Kidney (tissue), 14 donors: ENCODE results near the gene HBB. TPM values are rescaled to one million over a fixed set of nuclear protein-coding genes. Genes with fewer than 3 reads are reported as not detected.

ENCODE experiments used
- DNase-seq, 5 donors: peaks; one replicate each; pipeline ENCODE4 v3.0.0-alpha.2; 2013 to 2020
- FAIRE-seq: peaks from 2 replicates; lab custom pipeline; 2012; peaks lifted over from hg19 to GRCh38; lab: Jason Lieb, UNC
- H3K27ac ChIP-seq, 2 donors: one replicate each; pipeline ENCODE4 v1.7.0; 2013; ENCODE audit warnings: low read depth in 2 of 2, low read length in 2 of 2, inconsistent platforms in 1 of 2
- H3K27me3 ChIP-seq: one replicate; pipeline ENCODE4 v1.7.1; 2013; ENCODE audit warnings: low read length, inconsistent platforms; ENCODE audit not compliant: control insufficient read depth, insufficient read depth
- H3K36me3 ChIP-seq, 3 donors: one replicate each; pipeline versions ENCODE4 v1.7.0 to v1.7.1; 2013; ENCODE audit warnings: low read length in 3 of 3, control low read depth in 1 of 3, inconsistent platforms in 1 of 3; ENCODE audit not compliant: insufficient read depth in 3 of 3, control insufficient read depth in 2 of 3
- H3K4me1 ChIP-seq, 3 donors: one replicate each; pipeline versions ENCODE4 v1.7.0 to v1.7.1; 2013; ENCODE audit warnings: low read length in 3 of 3, inconsistent platforms in 1 of 3, low read depth in 1 of 3; ENCODE audit not compliant: control insufficient read depth in 2 of 3, insufficient read depth in 2 of 3
- H3K4me3 ChIP-seq, 3 donors: one replicate each; pipeline versions ENCODE4 v1.7.0 to v1.8.1; 2013; ENCODE audit warnings: low read length in 3 of 3, control low read depth in 1 of 3, inconsistent platforms in 1 of 3
- H3K9ac ChIP-seq, 3 donors: one replicate each; pipeline versions ENCODE4 v1.7.0 to v1.7.1; 2013; ENCODE audit warnings: low read length in 3 of 3, control low read depth in 1 of 3, inconsistent platforms in 1 of 3
- H3K9me3 ChIP-seq, 3 donors: one replicate each; pipeline versions ENCODE4 v1.7.0 to v1.7.1; 2013; ENCODE audit warnings: low read length in 3 of 3, control low read depth in 1 of 3, inconsistent platforms in 1 of 3; ENCODE audit not compliant: control insufficient read depth in 2 of 3, insufficient read depth in 1 of 3
- CTCF ChIP-seq: IDR thresholded peaks from 3 replicates; pipeline ENCODE4 v1.5.1; 2012; ENCODE audit warnings: mild to moderate bottlenecking, moderate library complexity, borderline replicate concordance; ENCODE audit not compliant: insufficient read depth; ENCODE audit errors: extremely low read depth
- intact Hi-C: fragments of 100-400 bp; cut with DNase I; formaldehyde crosslinking; loops from one replicate; pipeline ENCODE4 v1.11.1; 2022
- polyA plus RNA-seq: library from polyadenylated mRNA; stranded (reverse); fragments of 350-450 nt; fragmentation: Illumina TruSeq; extraction: RNeasy Lipid Tissue Mini Kit (QIAGEN cat#74804); gene quantifications from one replicate; pipeline ENCODE4 v1.2.3, GENCODE V29; 2014; ENCODE audit warnings: low read depth, low replicate concordance; ENCODE audit not compliant: insufficient read depth
- total RNA-seq: library from RNA; stranded (reverse); fragmentation: NEBNext Ultra II Directional; extraction: Animal tissue kit (Norgen Biotek cat#: 25700); gene quantifications from one replicate; pipeline ENCODE4 v1.2.1, GENCODE V29; 2021
- donor health status: control.
- donor health status: control.
- donor health status: control.
- donor health status: control.
- donor health status: control.
- donor health status: DM: yes; HTN: yes; CAD: no.
- donor health status: Normal renal cell carcinoma (clear cell type).

Gene HBB
- total and polyA plus RNA-seq, 2 donors from 2014 or later, result 10.9 to 59.9 TPM

GRCh38 chr11:5227681-5228080 is 810 bp upstream of the HBB start:
- H3K4me1 ChIP-seq, result no peaks in the 10 kb centered on the region
- no peaks in the 10 kb centered on the region for H3K9me3 ChIP-seq
- no peaks in the 10 kb centered on the region for H3K27me3 ChIP-seq
- TF ChIP-seq CTCF, result no peak
- no peak for FAIRE-seq
- no peaks in the 10 kb centered on the region for H3K36me3 ChIP-seq
- no peak overlapping the region for H3K27ac ChIP-seq
- no peak overlapping the region for H3K9ac ChIP-seq
- H3K4me3 ChIP-seq, result no peak overlapping the region
- intact Hi-C loops, result no loop called here
- DNase-seq, result no peak

GRCh38 chr11:5225480-5225871 is 1.4 kb downstream of the HBB start:
- no peak overlapping the region for H3K9ac ChIP-seq
- H3K4me1 ChIP-seq, result no peaks in the 10 kb centered on the region
- FAIRE-seq (no peak), DNase-seq (no peak)
- H3K9me3 ChIP-seq, result no peaks in the 10 kb centered on the region
- H3K27me3 ChIP-seq, result no peaks in the 10 kb centered on the region
- no peaks in the 10 kb centered on the region for H3K36me3 ChIP-seq
- H3K4me3 ChIP-seq, result no peak overlapping the region
- H3K27ac ChIP-seq, result no peak overlapping the region
- no peak for TF ChIP-seq CTCF
- intact Hi-C loops, result no loop called here

GRCh38 chr11:5224538-5225479 is 2.1 kb downstream of the HBB start:
- no peaks in the 10 kb centered on the region for H3K4me1 ChIP-seq
- no peaks in the 10 kb centered on the region for H3K9me3 ChIP-seq
- H3K4me3 ChIP-seq, result no peak overlapping the region
- DNase-seq (no peak), FAIRE-seq (no peak)
- no peaks in the 10 kb centered on the region for H3K27me3 ChIP-seq
- no peaks in the 10 kb centered on the region for H3K36me3 ChIP-seq
- no peak overlapping the region for H3K27ac ChIP-seq
- no peak for TF ChIP-seq CTCF
- H3K9ac ChIP-seq, result no peak overlapping the region
- intact Hi-C loops, result no loop called here
